Ascending aorta (tissue), 2 donors: ENCODE measurements around the gene ASAP2. TPM values are rescaled to one million over a fixed set of nuclear protein-coding genes. Genes with fewer than 3 reads are reported as not detected.

Experiments used
- DNase-seq, 2 donors: peaks; one replicate each; pipeline ENCODE4 v3.0.0-alpha.2; 2019; ENCODE audit warnings: low spot score in 2 of 2
- H3K27ac ChIP-seq, 2 donors: fragments of 200-600 bp; sonication (generic); one replicate each; pipeline ENCODE4 v1.5.1; 2016 to 2017; ENCODE audit warnings: mild to moderate bottlenecking in 1 of 2
- H3K27me3 ChIP-seq: fragments of 200-600 bp; sonication (generic); one replicate; pipeline ENCODE4 v1.5.1; 2017
- H3K36me3 ChIP-seq, 2 donors: fragments of 200-600 bp; sonication (generic); one replicate each; pipeline ENCODE4 v1.5.1; 2016
- H3K4me1 ChIP-seq, 2 donors: fragments of 200-600 bp; sonication (generic); one replicate each; pipeline ENCODE4 v1.5.1; 2016 to 2017; ENCODE audit warnings: mild to moderate bottlenecking in 1 of 2
- H3K4me3 ChIP-seq, 2 donors: fragments of 200-600 bp; sonication (generic); one replicate each; pipeline ENCODE4 v1.5.1; 2016 to 2017; ENCODE audit warnings: mild to moderate bottlenecking in 1 of 2
- H3K9me3 ChIP-seq, 2 donors: fragments of 200-600 bp; sonication (generic); one replicate each; pipeline ENCODE4 v1.5.1; 2016
- CTCF ChIP-seq, 3 experiments: fragments of 200-600 bp in 2 of 3; fragments of 450-650 bp in 1 of 3; sonication (generic) in 2 of 3; IDR thresholded peaks; one replicate each; pipeline ENCODE4 v1.5.1; 2016 to 2019; ENCODE audit warnings: antibody characterized with exemption in 3 of 3, mild to moderate bottlenecking in 1 of 3, moderate library complexity in 1 of 3
- intact Hi-C: fragments of 100-400 bp; cut with DNase I; formaldehyde crosslinking; loops from one replicate; pipeline ENCODE4 v1.15.1; 2023
- total RNA-seq: library from RNA; depleted of rRNA; stranded (reverse); fragments of >200 nt; gene quantifications from one replicate; pipeline ENCODE4 v1.1.0, GENCODE V29; 2016

The ASAP2 gene
- total RNA-seq, 1 donor from 2014 or later = 56.9 TPM

- Histone ChIP-seq H3K9me3 (no peaks in the 10 kb centered on the region), H3K4me3 (no peak overlapping the region), H3K27ac (no peak overlapping the region), H3K36me3 (no peaks in the 10 kb centered on the region), H3K27me3 (no peaks in the 10 kb centered on the region), H3K4me1 (peaks cover 3 to 64% of the 10 kb centered on the region in 2 donors)
- intact Hi-C loops = no loop called here
- DNase-seq = no peak
- no peak for TF ChIP-seq CTCF (IDR thresholded peaks at IDR 0.05)
Measured at GRCh38 chr2:9220201-9220600, 13.6 kb downstream of the ASAP2 start.

GRCh38 chr2:9221223-9221622, 14.6 kb downstream of the ASAP2 start:
- intact Hi-C loops = no loop called here
- H3K4me1 ChIP-seq = peaks cover 3 to 64% of the 10 kb centered on the region in 2 donors

GRCh38 chr2:9222239-9222892, 15.8 kb downstream of the ASAP2 start:
- peak in 1 of 2 donors; percentile 65 for DNase-seq
- H3K27ac ChIP-seq = peak overlapping the region; percentile 67 to 74
- intact Hi-C loops = no loop called here

More at GRCh38 chr2:9221223-9221622, 14.6 kb downstream of the ASAP2 start:
- Histone ChIP-seq H3K27me3 (no peaks in the 10 kb centered on the region), H3K9me3 (no peaks in the 10 kb centered on the region), H3K4me3 (no peak overlapping the region), H3K36me3 (no peaks in the 10 kb centered on the region), H3K27ac (no peak overlapping the region)
- no peak for TF ChIP-seq CTCF (IDR thresholded peaks at IDR 0.05)
- DNase-seq = peak in 1 of 2 donors; percentile 61

GRCh38 chr2:9222893-9223287, 16.3 kb downstream of the ASAP2 start:
- no peaks in the 10 kb centered on the region for H3K9me3 ChIP-seq
- intact Hi-C loops = no loop called here
- TF ChIP-seq CTCF (IDR thresholded peaks at IDR 0.05) = no peak
- H3K27ac ChIP-seq = peak overlapping the region; percentile 67 to 74
- no peak for DNase-seq
- peak overlapping the region in 1 of 2 donors; percentile 10 for H3K4me3 ChIP-seq
- peaks cover 3 to 64% of the 10 kb centered on the region in 2 donors for H3K4me1 ChIP-seq
- H3K36me3 ChIP-seq = no peaks in the 10 kb centered on the region
- H3K27me3 ChIP-seq = no peaks in the 10 kb centered on the region

More at GRCh38 chr2:9222239-9222892, 15.8 kb downstream of the ASAP2 start:
- Histone ChIP-seq H3K36me3 (no peaks in the 10 kb centered on the region), H3K4me1 (peaks cover 3 to 66% of the 10 kb centered on the region in 2 donors), H3K27me3 (no peaks in the 10 kb centered on the region), H3K4me3 (peak overlapping the region in 1 of 2 donors; percentile 10), H3K9me3 (no peaks in the 10 kb centered on the region)
- TF ChIP-seq CTCF (IDR thresholded peaks at IDR 0.05) = no peak

- Histone ChIP-seq H3K4me1 (peaks cover 11 to 67% of the 10 kb centered on the region in 2 donors), H3K27me3 (no peaks in the 10 kb centered on the region), H3K27ac (peak overlapping the region; percentile 23 to 55), H3K4me3 (no peak overlapping the region), H3K36me3 (no peaks in the 10 kb centered on the region), H3K9me3 (no peaks in the 10 kb centered on the region)
- intact Hi-C loops = no loop called here
- peak in 1 of 2 donors; percentile 52 for DNase-seq
- no peak for TF ChIP-seq CTCF (IDR thresholded peaks at IDR 0.05)
Measured at GRCh38 chr2:9225806-9226205, 19.2 kb downstream of the ASAP2 start.
